GM12865 (cell line): ENCODE data around the gene MTHFS.

Source experiments
- DNase-seq: peaks from one replicate; pipeline ENCODE4 v3.0.0; 2010; ENCODE audit warnings: low read depth
- H3K4me3 ChIP-seq: 2 replicates; pipeline ENCODE4 v1.5.1; 2011; ENCODE audit warnings: mild to moderate bottlenecking, low read depth, low read length, control low read depth
- TF ChIP-seq, protein P1 (sequence below): IDR thresholded peaks from 2 replicates; pipeline ENCODE4 v1.5.1; 2011; ENCODE audit warnings: low read length, control low read depth, low read depth, inconsistent platforms; ENCODE audit not compliant: insufficient read depth; ENCODE audit errors: missing control alignments

Gene MTHFS

DNA sequence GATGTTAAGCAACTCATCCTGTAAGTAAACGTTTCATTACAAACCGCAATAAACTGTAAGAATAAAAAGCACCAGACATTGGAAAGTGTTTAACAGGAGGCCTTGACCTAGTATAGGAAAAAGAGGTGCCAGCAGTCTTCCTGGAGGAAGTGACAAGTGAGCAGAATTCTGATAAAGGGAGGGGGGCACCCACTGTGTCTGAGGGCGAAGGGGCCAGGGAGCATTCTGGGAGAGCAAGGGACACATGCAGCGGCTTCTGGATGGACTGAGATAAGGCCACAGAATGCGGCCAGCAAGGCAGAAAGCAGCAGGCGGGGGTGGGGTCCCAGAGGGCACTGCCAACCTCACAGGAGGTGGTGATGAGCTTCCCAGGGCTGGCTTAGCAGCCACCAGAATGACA lies 80.2 kb downstream of the MTHFS start:
- no peak overlapping the region for H3K4me3 ChIP-seq
- DNase-seq, result no peak
- TF ChIP-seq, protein P1, sequence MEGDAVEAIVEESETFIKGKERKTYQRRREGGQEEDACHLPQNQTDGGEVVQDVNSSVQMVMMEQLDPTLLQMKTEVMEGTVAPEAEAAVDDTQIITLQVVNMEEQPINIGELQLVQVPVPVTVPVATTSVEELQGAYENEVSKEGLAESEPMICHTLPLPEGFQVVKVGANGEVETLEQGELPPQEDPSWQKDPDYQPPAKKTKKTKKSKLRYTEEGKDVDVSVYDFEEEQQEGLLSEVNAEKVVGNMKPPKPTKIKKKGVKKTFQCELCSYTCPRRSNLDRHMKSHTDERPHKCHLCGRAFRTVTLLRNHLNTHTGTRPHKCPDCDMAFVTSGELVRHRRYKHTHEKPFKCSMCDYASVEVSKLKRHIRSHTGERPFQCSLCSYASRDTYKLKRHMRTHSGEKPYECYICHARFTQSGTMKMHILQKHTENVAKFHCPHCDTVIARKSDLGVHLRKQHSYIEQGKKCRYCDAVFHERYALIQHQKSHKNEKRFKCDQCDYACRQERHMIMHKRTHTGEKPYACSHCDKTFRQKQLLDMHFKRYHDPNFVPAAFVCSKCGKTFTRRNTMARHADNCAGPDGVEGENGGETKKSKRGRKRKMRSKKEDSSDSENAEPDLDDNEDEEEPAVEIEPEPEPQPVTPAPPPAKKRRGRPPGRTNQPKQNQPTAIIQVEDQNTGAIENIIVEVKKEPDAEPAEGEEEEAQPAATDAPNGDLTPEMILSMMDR, result no peak

DNA sequence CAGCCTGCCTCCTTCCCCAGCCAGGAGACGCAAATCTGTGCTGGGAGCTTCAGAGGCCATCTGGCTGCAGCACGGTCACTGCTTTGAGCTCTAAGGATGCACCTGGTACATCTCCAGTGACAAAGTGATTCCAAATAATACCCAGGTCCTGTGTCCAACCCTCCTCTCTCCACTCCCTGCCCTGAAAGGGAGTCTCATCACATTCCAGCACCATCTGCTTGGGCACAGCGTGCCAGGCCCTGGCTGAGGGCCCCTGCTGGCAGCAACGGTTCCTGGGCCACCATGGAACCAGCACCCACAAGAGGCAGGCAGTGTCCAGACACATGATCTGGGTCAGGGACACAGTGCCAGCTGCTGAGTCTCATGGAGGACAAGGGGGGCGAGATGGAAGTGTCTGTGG lies 81.3 kb downstream of the MTHFS start:
- TF ChIP-seq, protein P1, result no peak
- no peak for DNase-seq
- H3K4me3 ChIP-seq, result no peak overlapping the region

DNA sequence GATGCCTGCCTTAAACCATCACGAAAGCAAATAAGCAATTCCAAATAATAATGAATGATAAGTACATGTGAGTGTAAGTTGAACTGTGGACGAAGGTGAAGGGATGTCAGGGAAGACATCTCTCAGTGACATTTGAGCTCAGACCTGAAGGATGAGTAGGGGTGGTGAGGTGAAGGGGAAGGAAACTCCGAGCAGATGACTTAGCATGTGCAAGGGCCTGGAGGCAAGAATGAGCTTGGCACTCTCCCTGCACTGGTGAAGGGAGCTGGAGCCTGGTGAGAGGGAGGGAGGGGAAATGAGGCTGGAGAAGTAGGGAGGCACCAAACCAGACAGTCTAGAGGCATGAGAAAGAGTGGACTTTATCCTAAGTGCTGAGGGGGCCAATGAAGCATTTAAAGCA lies 84.3 kb downstream of the MTHFS start:
- no peak for DNase-seq
- H3K4me3 ChIP-seq, result no peak overlapping the region
- TF ChIP-seq, protein P1, result no peak

DNA sequence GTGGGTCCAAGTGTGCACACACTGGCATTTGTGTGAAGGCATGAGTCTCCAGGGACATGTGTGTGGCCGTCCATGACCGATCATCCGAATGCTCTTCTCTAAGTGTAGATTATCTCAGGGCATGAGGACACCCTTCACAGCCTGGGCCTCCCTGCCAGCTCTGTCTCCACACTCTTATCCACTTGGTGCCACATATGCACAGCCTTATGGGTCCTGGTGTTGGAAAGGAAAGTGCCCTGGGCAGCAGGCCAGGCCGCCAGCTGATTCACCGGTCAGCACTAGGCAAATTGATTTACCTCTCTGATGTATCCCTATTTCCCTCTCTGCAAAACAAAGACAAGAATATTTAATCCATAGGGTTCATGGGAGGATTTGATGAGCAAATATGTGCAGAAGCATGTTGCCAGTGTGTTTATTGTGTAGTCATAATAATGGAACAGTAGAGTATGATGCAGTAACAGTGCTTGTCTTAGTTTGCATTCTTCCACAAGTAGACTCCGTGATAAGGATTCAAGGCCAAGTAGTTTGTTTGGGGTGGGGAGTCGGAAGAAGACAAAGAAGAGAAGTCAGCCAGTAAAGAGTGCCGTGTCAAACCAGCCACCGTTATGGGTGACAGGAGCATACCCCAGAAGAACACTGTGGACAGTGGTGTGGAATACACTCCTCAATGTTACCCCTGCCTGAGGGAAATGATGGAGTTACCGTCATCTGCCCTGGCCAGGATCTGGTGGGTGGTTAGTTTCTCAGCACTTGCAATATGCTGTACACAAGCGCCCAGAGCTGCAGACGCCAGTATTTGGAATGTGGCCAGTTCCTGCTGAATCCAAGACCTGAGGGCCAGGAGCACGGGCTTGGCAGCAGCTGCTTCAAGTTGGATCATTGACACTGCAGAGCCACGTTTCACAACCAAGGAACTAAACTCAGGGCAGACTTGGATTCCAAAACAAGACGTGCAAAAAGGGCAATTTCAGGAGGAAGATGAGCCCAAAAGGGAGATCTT lies 85.1 kb downstream of the MTHFS start:
- no peak for DNase-seq
- H3K4me3 ChIP-seq, result no peak overlapping the region

DNA sequence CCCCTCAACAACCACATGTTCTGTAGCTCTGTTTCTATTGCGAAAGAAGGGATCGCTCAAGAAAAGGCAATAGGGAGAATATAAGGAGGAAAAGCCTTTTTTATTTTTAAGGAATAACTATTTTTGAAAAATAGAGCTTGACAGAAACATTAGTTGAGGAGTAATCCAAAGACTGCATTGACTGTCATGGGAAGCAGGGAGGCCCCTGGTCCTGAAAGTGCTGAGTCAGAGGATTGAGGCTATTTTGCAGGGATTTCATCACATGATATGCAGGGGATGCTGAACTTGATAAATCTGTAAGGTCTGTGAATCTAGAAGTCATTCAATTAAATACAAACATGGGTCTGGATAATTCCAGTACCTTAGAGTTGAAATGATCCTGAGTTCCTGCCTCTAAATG lies 92.0 kb downstream of the MTHFS start:
- DNase-seq, result no peak
- TF ChIP-seq, protein P1, result no peak
- no peak overlapping the region for H3K4me3 ChIP-seq

More for the DNA sequence above, 85.1 kb downstream of the MTHFS start:
- TF ChIP-seq, protein P1, result no peak

DNA sequence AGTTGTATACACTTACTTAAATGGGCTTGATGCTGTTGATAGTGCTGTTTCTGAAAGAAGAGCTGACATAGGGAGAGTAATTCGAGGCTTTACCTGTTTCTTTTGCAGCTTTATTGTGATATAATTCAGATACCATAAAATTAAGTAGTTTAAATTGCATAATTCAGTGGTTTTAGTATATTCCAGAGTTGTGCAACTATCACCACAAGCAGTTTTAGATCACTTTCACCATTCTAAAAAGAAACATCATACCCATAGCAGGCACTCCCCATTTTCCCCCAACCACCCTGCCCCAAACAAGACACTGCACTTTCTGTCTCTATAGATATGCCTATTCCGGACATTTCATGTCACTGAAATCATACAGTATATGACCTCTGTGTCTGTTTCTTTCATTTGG lies 98.5 kb downstream of the MTHFS start:
- TF ChIP-seq, protein P1, result no peak
- H3K4me3 ChIP-seq, result no peak overlapping the region
- no peak for DNase-seq
